H1 (cell line): ENCODE measurements around the gene OR4C15.

ENCODE experiments used
- GTF2F1 ChIP-seq: IDR thresholded peaks from 2 replicates; pipeline ENCODE4 v1.6.1; 2012; ENCODE audit warnings: low read depth, low read length, improper control_type of control experiment, borderline replicate concordance
- JUN ChIP-seq: IDR thresholded peaks from 2 replicates; pipeline ENCODE4 v1.6.1; 2011; ENCODE audit warnings: low read depth, mild to moderate bottlenecking, improper control_type of control experiment, low read length
- RFX5 ChIP-seq: IDR thresholded peaks from 2 replicates; pipeline ENCODE4 v1.6.1; 2011; ENCODE audit warnings: low read depth, low read length, improper control_type of control experiment, borderline replicate concordance
- TF ChIP-seq, protein P1 (sequence below), 3 experiments: IDR thresholded peaks; 1 replicate in 2 of 3; 2 replicates in 1 of 3; pipeline versions ENCODE4 v1.5.1 to v1.6.1; 2011; ENCODE audit warnings: low read length in 3 of 3, mild to moderate bottlenecking in 3 of 3, inconsistent platforms in 2 of 3, low read depth in 1 of 3, moderate library complexity in 1 of 3; ENCODE audit not compliant: insufficient read depth in 1 of 3; ENCODE audit errors: control extremely low read depth in 1 of 3

DNA sequence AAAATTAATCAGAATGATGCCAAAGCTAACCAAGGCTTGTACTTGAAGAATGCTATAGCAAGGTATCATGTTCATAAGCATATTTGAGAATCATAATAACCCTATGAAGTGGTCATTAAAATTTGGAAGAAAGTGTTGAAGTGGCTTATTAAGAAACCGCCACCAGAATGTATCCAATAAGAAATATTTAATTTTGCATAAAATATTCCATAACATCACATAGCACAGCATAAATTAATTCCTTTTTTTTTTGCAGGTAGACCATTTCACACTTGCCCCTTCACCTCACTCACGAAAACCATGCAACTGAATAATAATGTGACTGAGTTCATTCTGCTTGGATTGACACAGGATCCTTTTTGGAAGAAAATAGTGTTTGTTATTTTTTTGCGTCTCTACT, 17.6 kb downstream of the OR4C15 start, which contains the start of gene OR4C16:
- TF ChIP-seq RFX5: no peak
- no peak for TF ChIP-seq GTF2F1
- TF ChIP-seq, protein P1, sequence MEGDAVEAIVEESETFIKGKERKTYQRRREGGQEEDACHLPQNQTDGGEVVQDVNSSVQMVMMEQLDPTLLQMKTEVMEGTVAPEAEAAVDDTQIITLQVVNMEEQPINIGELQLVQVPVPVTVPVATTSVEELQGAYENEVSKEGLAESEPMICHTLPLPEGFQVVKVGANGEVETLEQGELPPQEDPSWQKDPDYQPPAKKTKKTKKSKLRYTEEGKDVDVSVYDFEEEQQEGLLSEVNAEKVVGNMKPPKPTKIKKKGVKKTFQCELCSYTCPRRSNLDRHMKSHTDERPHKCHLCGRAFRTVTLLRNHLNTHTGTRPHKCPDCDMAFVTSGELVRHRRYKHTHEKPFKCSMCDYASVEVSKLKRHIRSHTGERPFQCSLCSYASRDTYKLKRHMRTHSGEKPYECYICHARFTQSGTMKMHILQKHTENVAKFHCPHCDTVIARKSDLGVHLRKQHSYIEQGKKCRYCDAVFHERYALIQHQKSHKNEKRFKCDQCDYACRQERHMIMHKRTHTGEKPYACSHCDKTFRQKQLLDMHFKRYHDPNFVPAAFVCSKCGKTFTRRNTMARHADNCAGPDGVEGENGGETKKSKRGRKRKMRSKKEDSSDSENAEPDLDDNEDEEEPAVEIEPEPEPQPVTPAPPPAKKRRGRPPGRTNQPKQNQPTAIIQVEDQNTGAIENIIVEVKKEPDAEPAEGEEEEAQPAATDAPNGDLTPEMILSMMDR (IDR thresholded peaks at IDR 0.05; ENCODE audit: control extremely low read depth in 1 of 3, insufficient read depth in 1 of 3, low read depth in 1 of 3, low read length in 3 of 3): no peak
- no peak for TF ChIP-seq JUN
